OCI-LY7 (cell line): ENCODE measurements around the gene PARP12.

ENCODE experiments used
- EZH2phosphoT487 ChIP-seq: fragments of 200-600 bp; sonication (generic); IDR thresholded peaks from 2 replicates; pipeline ENCODE4 v1.6.1; 2018; ENCODE audit warnings: low read depth, borderline replicate concordance, mild to moderate bottlenecking, mixed run types, antibody characterized with exemption, low read length, moderate library complexity, mixed read lengths
- TF ChIP-seq, protein P1 (sequence below): fragments of 200-600 bp; sonication (generic); conservative IDR thresholded peaks from 2 replicates; pipeline ENCODE4 v1.5.1; 2014; ENCODE audit warnings: mild to moderate bottlenecking, antibody characterized with exemption, low read length, moderate library complexity, mixed read lengths

DNA sequence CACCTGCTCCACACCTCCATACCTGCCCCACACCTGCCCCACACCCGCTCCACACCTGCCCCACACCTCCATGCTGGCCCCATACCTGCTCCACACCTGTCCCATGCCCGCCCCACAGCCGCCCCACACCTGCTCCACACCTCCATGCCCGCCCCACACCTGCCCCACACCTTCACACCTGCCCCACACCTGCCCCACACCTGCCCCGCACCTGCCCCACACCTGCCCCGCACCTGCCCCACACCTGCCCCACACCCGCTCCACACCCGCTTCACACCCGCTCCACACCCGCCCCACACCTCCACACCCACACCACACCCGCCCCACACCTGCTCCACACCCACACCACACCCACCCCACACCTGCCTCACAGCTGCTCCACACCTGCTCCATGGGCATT is 53.0 kb downstream of the PARP12 start:
- TF ChIP-seq, protein P1, sequence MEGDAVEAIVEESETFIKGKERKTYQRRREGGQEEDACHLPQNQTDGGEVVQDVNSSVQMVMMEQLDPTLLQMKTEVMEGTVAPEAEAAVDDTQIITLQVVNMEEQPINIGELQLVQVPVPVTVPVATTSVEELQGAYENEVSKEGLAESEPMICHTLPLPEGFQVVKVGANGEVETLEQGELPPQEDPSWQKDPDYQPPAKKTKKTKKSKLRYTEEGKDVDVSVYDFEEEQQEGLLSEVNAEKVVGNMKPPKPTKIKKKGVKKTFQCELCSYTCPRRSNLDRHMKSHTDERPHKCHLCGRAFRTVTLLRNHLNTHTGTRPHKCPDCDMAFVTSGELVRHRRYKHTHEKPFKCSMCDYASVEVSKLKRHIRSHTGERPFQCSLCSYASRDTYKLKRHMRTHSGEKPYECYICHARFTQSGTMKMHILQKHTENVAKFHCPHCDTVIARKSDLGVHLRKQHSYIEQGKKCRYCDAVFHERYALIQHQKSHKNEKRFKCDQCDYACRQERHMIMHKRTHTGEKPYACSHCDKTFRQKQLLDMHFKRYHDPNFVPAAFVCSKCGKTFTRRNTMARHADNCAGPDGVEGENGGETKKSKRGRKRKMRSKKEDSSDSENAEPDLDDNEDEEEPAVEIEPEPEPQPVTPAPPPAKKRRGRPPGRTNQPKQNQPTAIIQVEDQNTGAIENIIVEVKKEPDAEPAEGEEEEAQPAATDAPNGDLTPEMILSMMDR = no peak
- TF ChIP-seq EZH2phosphoT487 = no peak
